Measurements from ENCODE around the gene CCDC183. TPM values are rescaled to one million over a fixed set of nuclear protein-coding genes. Genes with fewer than 3 reads are reported as not detected.

The CCDC183 gene
- polyA plus RNA-seq, 1 donor (not counting 4 experiments of a cell fraction or from before 2014, with no cell fraction given): 0.03 TPM

DNA sequence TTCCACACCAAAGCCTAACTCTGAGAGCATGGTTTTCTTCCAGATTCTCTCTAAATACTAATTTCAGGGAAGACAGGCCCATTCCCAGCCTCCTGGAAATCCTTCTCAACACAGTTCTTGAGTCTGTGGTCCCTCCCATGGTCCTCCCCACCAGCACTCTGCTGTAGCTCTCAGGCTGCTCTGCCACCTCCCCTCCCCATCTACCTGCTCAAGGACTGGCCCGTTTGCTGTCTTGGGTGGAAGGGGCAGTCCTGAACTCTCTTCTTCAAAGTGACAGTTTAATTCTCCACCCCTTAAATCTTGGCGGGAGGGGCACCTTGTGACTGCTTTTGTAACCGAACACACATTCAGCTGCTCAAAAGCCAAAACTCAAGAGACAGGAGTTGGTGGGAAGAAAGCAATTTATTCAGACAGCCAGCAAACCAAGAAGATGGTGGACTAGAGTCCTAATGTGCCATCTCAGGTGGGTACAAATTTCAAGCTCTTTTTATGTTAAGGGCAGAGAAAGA lies 24.2 kb upstream of the CCDC183 start:
- Histone ChIP-seq H3K4me1 (ENCODE audit: control insufficient read depth, extremely low read depth, insufficient read depth, low read length) (no peaks in the 10 kb centered on the region), H3K9ac (ENCODE audit: control insufficient read depth, extremely low read depth, insufficient read depth, low read length) (no peak overlapping the region), H3K9me3 (ENCODE audit: control insufficient read depth, low read depth, low read length) (peaks cover 5% of the 10 kb centered on the region), H3K4me2 (ENCODE audit: control insufficient read depth, extremely low read depth, insufficient read depth, low read depth, low read length) (no peak overlapping the region), H3K27ac (ENCODE audit: control insufficient read depth, insufficient read depth, low read length) (no peak overlapping the region), H3K79me2 (ENCODE audit: control insufficient read depth, insufficient read depth, low read length) (no peaks in the 10 kb centered on the region), H2AFZ (ENCODE audit: control insufficient read depth, low read length) (no peak overlapping the region), H4K20me1 (ENCODE audit: control insufficient read depth, extremely low read depth, insufficient read depth, low read length) (no peaks in the 10 kb centered on the region), H3K9me1 (ENCODE audit: control insufficient read depth, extremely low read depth, insufficient read depth, low read length) (no peaks in the 10 kb centered on the region), H3K4me3 (ENCODE audit: control insufficient read depth in 2 of 3, extremely low read depth in 1 of 3, insufficient read depth in 2 of 3, low read depth in 1 of 3, low read length in 3 of 3) (no peak overlapping the region), H3K27me3 (ENCODE audit: control insufficient read depth, extremely low read depth, insufficient read depth, low read length) (peaks cover 6% of the 10 kb centered on the region), H3K36me3 (ENCODE audit: control insufficient read depth in 2 of 2, extremely low read depth in 1 of 2, insufficient read depth in 2 of 2, low read length in 2 of 2) (no peaks in the 10 kb centered on the region)
- DNase-seq (ENCODE audit: low read depth, low spot score): no peak
- no peak for FAIRE-seq
- dilution Hi-C loops (cut with MboI; ENCODE audit: extremely low pct_ligation_motif_present, low sequenced_read_pairs): no loop called here
- TF ChIP-seq, protein P1, sequence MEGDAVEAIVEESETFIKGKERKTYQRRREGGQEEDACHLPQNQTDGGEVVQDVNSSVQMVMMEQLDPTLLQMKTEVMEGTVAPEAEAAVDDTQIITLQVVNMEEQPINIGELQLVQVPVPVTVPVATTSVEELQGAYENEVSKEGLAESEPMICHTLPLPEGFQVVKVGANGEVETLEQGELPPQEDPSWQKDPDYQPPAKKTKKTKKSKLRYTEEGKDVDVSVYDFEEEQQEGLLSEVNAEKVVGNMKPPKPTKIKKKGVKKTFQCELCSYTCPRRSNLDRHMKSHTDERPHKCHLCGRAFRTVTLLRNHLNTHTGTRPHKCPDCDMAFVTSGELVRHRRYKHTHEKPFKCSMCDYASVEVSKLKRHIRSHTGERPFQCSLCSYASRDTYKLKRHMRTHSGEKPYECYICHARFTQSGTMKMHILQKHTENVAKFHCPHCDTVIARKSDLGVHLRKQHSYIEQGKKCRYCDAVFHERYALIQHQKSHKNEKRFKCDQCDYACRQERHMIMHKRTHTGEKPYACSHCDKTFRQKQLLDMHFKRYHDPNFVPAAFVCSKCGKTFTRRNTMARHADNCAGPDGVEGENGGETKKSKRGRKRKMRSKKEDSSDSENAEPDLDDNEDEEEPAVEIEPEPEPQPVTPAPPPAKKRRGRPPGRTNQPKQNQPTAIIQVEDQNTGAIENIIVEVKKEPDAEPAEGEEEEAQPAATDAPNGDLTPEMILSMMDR (optimal IDR thresholded peaks at IDR 0.05 in 1 of 3, IDR thresholded peaks at IDR 0.05 in 1 of 3, conservative IDR thresholded peaks at IDR 0.05 in 1 of 3; ENCODE audit: extremely low read depth in 1 of 3, insufficient read depth in 2 of 3, low read length in 3 of 3): no peak

DNA sequence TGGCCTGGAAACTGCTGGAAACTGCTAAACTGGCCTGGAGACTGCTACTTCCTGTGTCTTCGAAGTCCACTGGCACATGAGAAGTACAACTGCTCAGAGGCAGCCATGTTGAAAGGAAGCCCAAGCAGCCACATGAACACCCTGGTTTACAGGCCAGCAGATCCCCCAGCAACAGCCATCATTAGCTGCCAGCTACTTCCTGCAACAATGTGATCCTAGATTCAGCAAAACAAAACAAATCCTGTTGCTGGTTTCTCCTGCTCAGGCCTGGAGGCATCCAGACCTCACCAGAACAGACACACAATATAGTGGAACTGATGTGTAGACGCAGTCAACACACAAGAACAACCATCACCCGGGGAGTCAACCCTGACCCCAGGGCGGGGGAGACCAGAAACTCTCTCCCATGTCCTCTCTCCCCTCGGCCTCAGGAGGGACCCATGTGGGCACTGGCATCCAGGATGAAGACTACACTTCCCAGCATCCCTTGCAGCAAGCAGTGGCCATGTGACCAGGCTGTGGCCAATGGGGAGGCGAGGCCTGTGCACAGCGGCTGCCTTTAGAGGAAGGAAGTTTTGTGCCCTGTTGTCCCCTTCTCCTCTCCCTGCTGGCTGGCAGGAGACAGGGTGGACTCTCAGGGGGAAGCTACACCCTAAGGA lies 22.6 kb upstream of the CCDC183 start:
- H2AFZ ChIP-seq (ENCODE audit: control insufficient read depth, low read length): no peak overlapping the region
- no peak for TF ChIP-seq EZH2 (IDR thresholded peaks at IDR 0.05; ENCODE audit: low read length)
- TF ChIP-seq, protein P1 (optimal IDR thresholded peaks at IDR 0.05 in 1 of 3, IDR thresholded peaks at IDR 0.05 in 1 of 3, conservative IDR thresholded peaks at IDR 0.05 in 1 of 3; ENCODE audit: extremely low read depth in 1 of 3, insufficient read depth in 2 of 3, low read length in 3 of 3): no peak
- H3K4me1 ChIP-seq (ENCODE audit: control insufficient read depth, extremely low read depth, insufficient read depth, low read length): no peaks in the 10 kb centered on the region
- no peak overlapping the region for H3K4me3 ChIP-seq (ENCODE audit: control insufficient read depth in 2 of 3, extremely low read depth in 1 of 3, insufficient read depth in 2 of 3, low read depth in 1 of 3, low read length in 3 of 3)
- no peak overlapping the region for H3K9ac ChIP-seq (ENCODE audit: control insufficient read depth, extremely low read depth, insufficient read depth, low read length)
- peaks cover 5% of the 10 kb centered on the region for H3K9me3 ChIP-seq (ENCODE audit: control insufficient read depth, low read depth, low read length)
- H3K36me3 ChIP-seq (ENCODE audit: control insufficient read depth in 2 of 2, extremely low read depth in 1 of 2, insufficient read depth in 2 of 2, low read length in 2 of 2): no peaks in the 10 kb centered on the region
- no peak for FAIRE-seq
- no peak overlapping the region for H3K4me2 ChIP-seq (ENCODE audit: control insufficient read depth, extremely low read depth, insufficient read depth, low read depth, low read length)
- H3K9me1 ChIP-seq (ENCODE audit: control insufficient read depth, extremely low read depth, insufficient read depth, low read length): no peaks in the 10 kb centered on the region
- H3K27me3 ChIP-seq (ENCODE audit: control insufficient read depth, extremely low read depth, insufficient read depth, low read length): peaks cover 15% of the 10 kb centered on the region
- no peaks in the 10 kb centered on the region for H3K79me2 ChIP-seq (ENCODE audit: control insufficient read depth, insufficient read depth, low read length)
- no peak for DNase-seq (ENCODE audit: low read depth, low spot score)
- no peak overlapping the region for H3K27ac ChIP-seq (ENCODE audit: control insufficient read depth, insufficient read depth, low read length)
- dilution Hi-C loops (cut with MboI; ENCODE audit: extremely low pct_ligation_motif_present, low sequenced_read_pairs): no loop called here
- H4K20me1 ChIP-seq (ENCODE audit: control insufficient read depth, extremely low read depth, insufficient read depth, low read length): no peaks in the 10 kb centered on the region
